Thyroid gland (tissue), 4 donors: ENCODE data around the gene VSX2. TPM values are rescaled to one million over a fixed set of nuclear protein-coding genes. Genes with fewer than 3 reads are reported as not detected.
A peak's percentile ranks its signal among the peaks of the same experiment; 100 is the strongest.

Experiments used
- DNase-seq, 2 donors: peaks; one replicate each; pipeline ENCODE4 v3.0.0-alpha.2; 2019
- H3K27ac ChIP-seq, 3 donors: fragments of 200-600 bp; sonication (generic); 1 replicate in 2 of 3; 2 replicates in 1 of 3; pipeline ENCODE4 v1.5.1; 2016 to 2019; ENCODE audit warnings: mild to moderate bottlenecking in 1 of 3, moderate library complexity in 1 of 3
- H3K27me3 ChIP-seq: fragments of 200-600 bp; sonication (generic); one replicate; pipeline ENCODE4 v1.5.1; 2019
- H3K36me3 ChIP-seq, 2 donors: fragments of 200-600 bp; sonication (generic); one replicate each; pipeline ENCODE4 v1.5.1; 2016 to 2019
- H3K4me1 ChIP-seq, 2 donors: fragments of 200-600 bp; sonication (generic); one replicate each; pipeline ENCODE4 v1.5.1; 2017 to 2019
- H3K4me3 ChIP-seq, 3 donors: fragments of 200-600 bp; sonication (generic); replicated peaks in 1 of 3; 1 replicate in 2 of 3; 2 replicates in 1 of 3; pipeline ENCODE4 v1.5.1; 2016; ENCODE audit warnings: mild to moderate bottlenecking in 1 of 3
- H3K9me3 ChIP-seq: fragments of 200-600 bp; sonication (generic); one replicate; pipeline ENCODE4 v1.5.1; 2017
- CTCF ChIP-seq, 6 experiments: fragments of 200-600 bp in 3 of 6; fragments of 450-650 bp in 3 of 6; sonication (generic) in 3 of 6; IDR thresholded peaks; one replicate each; pipeline ENCODE4 v1.5.1; 2016 to 2019; ENCODE audit warnings: antibody characterized with exemption in 6 of 6, mild to moderate bottlenecking in 2 of 6, inconsistent platforms in 1 of 6, moderate library complexity in 1 of 6
- POLR2A ChIP-seq, 2 donors: fragments of 450-650 bp; IDR thresholded peaks; one replicate each; pipeline ENCODE4 v1.6.1; 2017; ENCODE audit warnings: antibody characterized with exemption in 2 of 2, mild to moderate bottlenecking in 2 of 2, moderate library complexity in 1 of 2
- WGBS, 2 donors: methylation state at CpG; one replicate each; pipeline ENCODE4 v1.1.5; 2017; 5-methylcytosine and 5-hydroxymethylcytosine counted together
- intact Hi-C: fragments of 100-400 bp; cut with DNase I; formaldehyde crosslinking; loops from one replicate; pipeline ENCODE4 v1.15.1; 2023
- total RNA-seq, 4 donors: library from RNA; depleted of rRNA; stranded (reverse); fragments of >200 nt; gene quantifications; one replicate each; pipeline ENCODE4 v1.2.3, GENCODE V29; 2016

VSX2 gene
- total RNA-seq, 4 donors from 2014 or later: not detected

- no peaks in the 10 kb centered on the region for H3K27me3 ChIP-seq
- H3K4me1 ChIP-seq: peaks cover 4 to 5% of the 10 kb centered on the region in 2 donors
- peak; percentile 65 to 71 for DNase-seq
- 27 to 73% methylated on average over 3 to 17 of the region's 40 CpGs for WGBS, 2 donors
- intact Hi-C loops: no loop called here
- H3K9me3 ChIP-seq: no peaks in the 10 kb centered on the region
- no peak for TF ChIP-seq POLR2A (IDR thresholded peaks at IDR 0.05)
- TF ChIP-seq CTCF (IDR thresholded peaks at IDR 0.05): peak; percentile 59 to 95 (median 80)
- H3K27ac ChIP-seq: no peak overlapping the region
- no peaks in the 10 kb centered on the region for H3K36me3 ChIP-seq
- H3K4me3 ChIP-seq: no peak overlapping the region
These were observed 21.4 kb upstream of the VSX2 start for GRCh38 chr14:74217672-74218448.

- Histone ChIP-seq H3K27ac (no peak overlapping the region), H3K36me3 (no peaks in the 10 kb centered on the region), H3K4me3 (no peak overlapping the region), H3K4me1 (peaks cover 4 to 5% of the 10 kb centered on the region in 2 donors), H3K9me3 (no peaks in the 10 kb centered on the region), H3K27me3 (no peaks in the 10 kb centered on the region)
- TF ChIP-seq CTCF (IDR thresholded peaks at IDR 0.05) (no peak), POLR2A (IDR thresholded peaks at IDR 0.05) (no peak)
- intact Hi-C loops: no loop called here
- DNase-seq: no peak
- 65 to 66% methylated on average over 4 of the region's 4 CpGs for WGBS, 2 donors
These were observed 20.8 kb upstream of the VSX2 start for GRCh38 chr14:74218462-74218861.

GRCh38 chr14:74219277-74220205, 19.7 kb upstream of the VSX2 start:
- H3K27ac ChIP-seq: no peak overlapping the region
- no peaks in the 10 kb centered on the region for H3K27me3 ChIP-seq
- TF ChIP-seq CTCF (IDR thresholded peaks at IDR 0.05): no peak
- TF ChIP-seq POLR2A (IDR thresholded peaks at IDR 0.05): no peak
- H3K4me3 ChIP-seq: no peak overlapping the region
- H3K4me1 ChIP-seq: peaks cover 4 to 5% of the 10 kb centered on the region in 2 donors
- DNase-seq: no peak
- H3K36me3 ChIP-seq: no peaks in the 10 kb centered on the region
- WGBS, 2 donors: 70 to 73% methylated on average over 13 of the region's 13 CpGs
- H3K9me3 ChIP-seq: no peaks in the 10 kb centered on the region
- intact Hi-C loops: no loop called here

- no peak overlapping the region for H3K27ac ChIP-seq
- no peak for DNase-seq
- H3K4me1 ChIP-seq: peaks cover 4 to 5% of the 10 kb centered on the region in 2 donors
- no peaks in the 10 kb centered on the region for H3K36me3 ChIP-seq
- TF ChIP-seq POLR2A (IDR thresholded peaks at IDR 0.05): no peak
- TF ChIP-seq CTCF (IDR thresholded peaks at IDR 0.05): no peak
- intact Hi-C loops: no loop called here
- 77% methylated on average over 5 to 6 of the region's 6 CpGs for WGBS, 2 donors
- no peaks in the 10 kb centered on the region for H3K27me3 ChIP-seq
- no peaks in the 10 kb centered on the region for H3K9me3 ChIP-seq
- no peak overlapping the region for H3K4me3 ChIP-seq
These were observed 18.3 kb upstream of the VSX2 start for GRCh38 chr14:74220991-74221390.
